ENCODE data around the gene CAPN3. TPM values are rescaled to one million over a fixed set of nuclear protein-coding genes. Genes with fewer than 3 reads are reported as not detected.

Gene CAPN3
- total and polyA plus RNA-seq, 2 donors (not counting 3 experiments of a cell fraction or from before 2014, with no cell fraction given), result 2.2 to 3.7 TPM

DNA sequence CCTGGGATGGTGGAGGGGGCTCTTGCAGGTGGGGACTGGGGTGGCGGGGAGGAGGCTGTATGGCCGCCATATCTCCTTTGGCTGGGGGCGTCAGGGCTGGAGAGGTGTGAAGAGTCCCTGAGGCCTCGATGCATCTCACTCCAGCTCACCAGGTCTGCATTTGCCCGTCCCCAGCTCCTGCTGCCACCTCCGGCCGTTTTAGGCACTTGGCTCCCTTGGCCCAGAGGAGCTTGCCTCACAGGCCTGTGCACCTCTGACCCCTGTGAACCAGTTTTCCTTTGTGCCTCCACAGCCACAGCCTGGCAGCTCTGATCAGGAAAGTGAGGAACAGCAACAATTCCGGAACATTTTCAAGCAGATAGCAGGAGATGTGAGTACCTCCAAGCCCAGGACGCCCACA, 49.7 kb downstream of the CAPN3 start:
- H3K9me1 ChIP-seq (replicated peaks; ENCODE audit: control insufficient read depth, extremely low read depth, insufficient read depth, low read length), result no peaks in the 10 kb centered on the region
- peaks cover 12 to 15% of the 10 kb centered on the region in 2 experiments for H3K36me3 ChIP-seq (ENCODE audit: control insufficient read depth in 2 of 2, extremely low read depth in 1 of 2, insufficient read depth in 2 of 2, low read length in 2 of 2)
- no peak overlapping the region for H3K9ac ChIP-seq (replicated peaks; ENCODE audit: extremely low read depth, insufficient read depth, low read length)
- POLR2A ChIA-PET, result no interaction called here
- H3K9me3 ChIP-seq (replicated peaks; ENCODE audit: control insufficient read depth, insufficient read depth, low read length), result no peaks in the 10 kb centered on the region
- no peaks in the 10 kb centered on the region for H3K27me3 ChIP-seq (ENCODE audit: control insufficient read depth in 2 of 2, insufficient read depth in 2 of 2, low read length in 2 of 2)
- H3K27ac ChIP-seq (ENCODE audit: insufficient read depth, low read depth, low read length), result no peak overlapping the region
- TF ChIP-seq, protein P1, sequence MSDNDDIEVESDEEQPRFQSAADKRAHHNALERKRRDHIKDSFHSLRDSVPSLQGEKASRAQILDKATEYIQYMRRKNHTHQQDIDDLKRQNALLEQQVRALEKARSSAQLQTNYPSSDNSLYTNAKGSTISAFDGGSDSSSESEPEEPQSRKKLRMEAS (IDR thresholded peaks at IDR 0.05; ENCODE audit: insufficient read depth, insufficient read length), result no peak
- TF ChIP-seq EZH2 (IDR thresholded peaks at IDR 0.05; ENCODE audit: borderline replicate concordance, low read depth, low read length, severe bottlenecking), result no peak
- no peak for TF ChIP-seq FOS (IDR thresholded peaks at IDR 0.05; ENCODE audit: borderline replicate concordance, insufficient read depth, low read length)
- TF ChIP-seq, protein P2, sequence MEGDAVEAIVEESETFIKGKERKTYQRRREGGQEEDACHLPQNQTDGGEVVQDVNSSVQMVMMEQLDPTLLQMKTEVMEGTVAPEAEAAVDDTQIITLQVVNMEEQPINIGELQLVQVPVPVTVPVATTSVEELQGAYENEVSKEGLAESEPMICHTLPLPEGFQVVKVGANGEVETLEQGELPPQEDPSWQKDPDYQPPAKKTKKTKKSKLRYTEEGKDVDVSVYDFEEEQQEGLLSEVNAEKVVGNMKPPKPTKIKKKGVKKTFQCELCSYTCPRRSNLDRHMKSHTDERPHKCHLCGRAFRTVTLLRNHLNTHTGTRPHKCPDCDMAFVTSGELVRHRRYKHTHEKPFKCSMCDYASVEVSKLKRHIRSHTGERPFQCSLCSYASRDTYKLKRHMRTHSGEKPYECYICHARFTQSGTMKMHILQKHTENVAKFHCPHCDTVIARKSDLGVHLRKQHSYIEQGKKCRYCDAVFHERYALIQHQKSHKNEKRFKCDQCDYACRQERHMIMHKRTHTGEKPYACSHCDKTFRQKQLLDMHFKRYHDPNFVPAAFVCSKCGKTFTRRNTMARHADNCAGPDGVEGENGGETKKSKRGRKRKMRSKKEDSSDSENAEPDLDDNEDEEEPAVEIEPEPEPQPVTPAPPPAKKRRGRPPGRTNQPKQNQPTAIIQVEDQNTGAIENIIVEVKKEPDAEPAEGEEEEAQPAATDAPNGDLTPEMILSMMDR (IDR thresholded peaks at IDR 0.05; ENCODE audit: extremely low read depth in 1 of 2, insufficient read depth in 1 of 2, low read depth in 1 of 2, low read length in 2 of 2), result no peak
- no peak for TF ChIP-seq JUN (IDR thresholded peaks at IDR 0.05; ENCODE audit: borderline replicate concordance, insufficient read depth, insufficient read length, low read depth)
- TF ChIP-seq POLR2A (IDR thresholded peaks at IDR 0.05; ENCODE audit: low read depth, low read length), result no peak
- TF ChIP-seq MYC (IDR thresholded peaks at IDR 0.05; ENCODE audit: low read depth, low read length), result no peak
- no peak for TF ChIP-seq GATA2 (IDR thresholded peaks at IDR 0.05; ENCODE audit: insufficient read depth, insufficient read length, low read depth, low read length)
- TF ChIP-seq POLR2AphosphoS5 (IDR thresholded peaks at IDR 0.05; ENCODE audit: insufficient read depth, low read depth, low read length), result no peak
- no peak for FAIRE-seq
- no peaks in the 10 kb centered on the region for H4K20me1 ChIP-seq (replicated peaks; ENCODE audit: control insufficient read depth, extremely low read depth, insufficient read depth, low read length)
- intact Hi-C loops (cut with micrococcal nuclease), result no loop called here
- CTCF ChIA-PET, result no interaction called here
- dilution Hi-C loops (cut with MboI; ENCODE audit: extremely low pct_ligation_motif_present, low sequenced_read_pairs), result no loop called here
- H3K4me3 ChIP-seq (replicated peaks in 1 of 3; ENCODE audit: insufficient read depth in 1 of 3, low read depth in 1 of 3, low read length in 3 of 3), result no peak overlapping the region
- DNase-seq (ENCODE audit: low read depth, low spot score), result no peak
- H3K79me2 ChIP-seq (ENCODE audit: control insufficient read depth, insufficient read depth, low read length), result no peaks in the 10 kb centered on the region
- no peaks in the 10 kb centered on the region for H3K4me1 ChIP-seq (ENCODE audit: control insufficient read depth, extremely low read depth, insufficient read depth, low read length)
- no TSS peak for BruUV-seq (replicated peaks)
- no peak overlapping the region for H3K4me2 ChIP-seq (ENCODE audit: insufficient read depth, low read length)
- no peak overlapping the region for H2AFZ ChIP-seq (ENCODE audit: low read depth, low read length)

Data from endothelial cell of umbilical vein (primary cell).